COLO668 (cell line): Measurements from ENCODE around the gene MITF.

ENCODE experiments used
- DNase-seq: peaks from one replicate; lab custom pipeline; 2025; ENCODE audit not compliant: unreplicated experiment; lab: John Stamatoyannopoulos, UW

The MITF gene

GRCh38 chr3:69724722-69725435 is 14.4 kb upstream of the MITF start:
- DNase-seq, result no peak

GRCh38 chr3:69725994-69726571 is 13.2 kb upstream of the MITF start:
- DNase-seq, result no peak

GRCh38 chr3:69729147-69729919 is 9.9 kb upstream of the MITF start:
- no peak for DNase-seq

- DNase-seq, result no peak
Measured at GRCh38 chr3:69731080-69731479, 8.2 kb upstream of the MITF start.

- DNase-seq, result no peak
Measured at GRCh38 chr3:69735893-69736292, 3.4 kb upstream of the MITF start.

- no peak for DNase-seq
Measured at GRCh38 chr3:69737392-69737791, 1.9 kb upstream of the MITF start.

- no peak for DNase-seq
Measured at GRCh38 chr3:69738315-69738714, 949 bp upstream of the MITF start.

- DNase-seq, result no peak
Measured at GRCh38 chr3:69738859-69739203, 433 bp upstream of the MITF start.

GRCh38 chr3:69740103-69741021 is 1.1 kb downstream of the MITF start:
- peak; percentile 7 for DNase-seq

GRCh38 chr3:69741032-69741767 is 1.9 kb downstream of the MITF start:
- DNase-seq, result no peak

GRCh38 chr3:69742391-69742790 is 3.1 kb downstream of the MITF start:
- no peak for DNase-seq

- DNase-seq, result no peak
Measured at GRCh38 chr3:69743975-69744906, 5.0 kb downstream of the MITF start.

GRCh38 chr3:69745505-69745904 is 6.2 kb downstream of the MITF start:
- no peak for DNase-seq

GRCh38 chr3:69746119-69746518 is 6.9 kb downstream of the MITF start:
- DNase-seq, result no peak

GRCh38 chr3:69747511-69748258 is 8.4 kb downstream of the MITF start:
- DNase-seq, result no peak

- no peak for DNase-seq
Measured at GRCh38 chr3:69748503-69748902, 9.2 kb downstream of the MITF start.

GRCh38 chr3:69749461-69749860 is 10.2 kb downstream of the MITF start:
- DNase-seq, result no peak

- no peak for DNase-seq
Measured at GRCh38 chr3:69750549-69750948, 11.3 kb downstream of the MITF start.

- no peak for DNase-seq
Measured at GRCh38 chr3:69751074-69751476, 11.8 kb downstream of the MITF start.
